NCI-H2227 (cell line): Measurements from ENCODE around the gene GMPPB.
"Not testable (repeated sequence)": the region's sequence is repeated elsewhere in the genome, so short reads cannot be mapped to it uniquely, and the experiment has no call there.

ENCODE experiments used
- DNase-seq: peaks from one replicate; lab custom pipeline; 2025; ENCODE audit not compliant: unreplicated experiment; lab: John Stamatoyannopoulos, UW

GMPPB gene

GRCh38 chr3:49714728-49715550, 8.8 kb downstream of the GMPPB start:
- no peak for DNase-seq

- DNase-seq: no peak
Measured at GRCh38 chr3:49713336-49714105, 10.2 kb downstream of the GMPPB start.

DNA sequence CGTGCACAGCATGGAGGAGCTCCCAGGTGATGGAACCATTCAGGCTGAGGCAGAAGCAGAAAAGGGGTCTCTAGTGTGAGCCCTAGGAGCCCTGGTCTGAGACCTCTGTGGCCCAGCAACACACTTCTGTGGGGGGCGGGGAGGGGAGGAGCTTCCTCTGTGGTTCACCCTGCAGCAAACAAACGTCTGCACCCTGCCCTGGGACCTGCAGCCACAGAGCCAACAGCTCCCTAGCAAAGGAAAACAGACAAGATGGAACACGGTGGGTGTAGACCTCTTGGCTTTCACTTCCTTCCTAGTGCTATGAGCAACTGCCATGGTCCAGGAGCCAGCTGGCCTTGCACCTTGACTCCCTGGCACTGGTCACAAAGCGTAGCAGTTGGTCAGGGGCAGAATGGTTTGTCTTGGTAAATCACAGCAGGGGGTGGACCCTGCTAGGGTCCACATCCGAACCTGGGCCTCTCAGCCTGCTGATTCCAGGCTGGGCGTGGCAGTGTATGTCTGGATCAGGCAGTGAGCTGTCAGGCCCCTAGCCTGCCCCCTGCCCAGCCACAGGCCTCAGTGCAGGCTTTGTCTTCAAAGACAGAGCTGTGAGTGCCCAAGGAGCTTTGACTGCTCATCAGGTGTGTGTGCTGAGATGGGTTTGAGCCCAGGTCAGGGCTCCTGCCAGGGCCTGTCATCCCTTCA, 11.0 kb downstream of the GMPPB start:
- no peak for DNase-seq

GRCh38 chr3:49712166-49712565, 11.6 kb downstream of the GMPPB start:
- DNase-seq: no peak

DNA sequence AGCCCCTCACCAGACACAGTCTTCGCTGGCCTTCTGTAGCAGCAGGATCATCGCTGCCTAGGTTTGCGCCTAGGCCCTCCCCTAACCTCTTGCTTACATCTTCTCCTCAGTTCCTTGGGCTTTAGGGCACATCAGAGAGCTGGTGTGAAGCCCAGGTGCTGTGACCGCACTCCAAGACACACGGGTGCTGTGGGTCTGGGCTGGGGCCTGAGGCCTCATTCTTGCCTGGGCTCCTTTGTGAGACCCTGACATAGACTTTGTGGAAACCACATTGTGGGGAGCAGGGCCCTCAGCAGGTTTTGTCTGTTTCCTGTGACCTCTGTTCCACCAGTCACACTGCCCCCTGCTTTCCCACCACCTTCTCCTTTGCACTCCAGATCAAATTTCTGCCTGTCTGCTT, 12.3 kb downstream of the GMPPB start:
- no peak for DNase-seq

GRCh38 chr3:49709852-49710251, 13.9 kb downstream of the GMPPB start:
- DNase-seq: no peak

GRCh38 chr3:49707113-49707480, 16.7 kb downstream of the GMPPB start:
- DNase-seq: no peak

DNA sequence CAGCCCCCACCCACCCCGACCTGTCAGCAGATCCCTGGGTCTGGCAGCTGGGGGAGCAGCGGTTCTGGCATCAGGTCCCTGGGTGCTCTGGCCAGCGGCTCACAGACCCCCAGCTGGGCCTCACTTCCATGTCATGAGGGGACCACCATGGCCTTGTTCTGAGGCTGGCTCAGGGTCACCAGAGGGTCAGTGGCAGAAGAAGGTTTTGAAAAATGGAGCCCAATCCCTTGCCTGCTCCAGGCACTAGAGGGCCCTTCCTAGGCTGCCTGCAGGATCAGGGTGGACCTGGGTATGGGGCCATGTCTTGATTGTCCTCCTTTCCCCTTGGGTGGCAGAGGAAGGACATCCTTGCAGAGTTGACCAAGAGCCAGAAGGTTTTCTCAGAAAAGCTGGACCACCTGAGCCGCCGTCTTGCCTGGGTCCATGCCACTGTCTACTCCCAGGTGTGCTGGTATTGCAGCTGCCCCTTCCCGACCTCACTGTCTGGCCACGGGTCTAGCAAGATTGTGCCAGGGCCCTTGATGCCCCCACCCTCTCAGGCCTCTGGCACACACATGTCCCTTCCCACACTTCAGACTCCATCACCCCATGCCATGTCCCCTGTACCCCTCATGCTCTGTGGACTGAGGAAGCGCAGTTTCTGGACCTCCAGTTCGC, 17.2 kb downstream of the GMPPB start:
- DNase-seq: no peak

DNA sequence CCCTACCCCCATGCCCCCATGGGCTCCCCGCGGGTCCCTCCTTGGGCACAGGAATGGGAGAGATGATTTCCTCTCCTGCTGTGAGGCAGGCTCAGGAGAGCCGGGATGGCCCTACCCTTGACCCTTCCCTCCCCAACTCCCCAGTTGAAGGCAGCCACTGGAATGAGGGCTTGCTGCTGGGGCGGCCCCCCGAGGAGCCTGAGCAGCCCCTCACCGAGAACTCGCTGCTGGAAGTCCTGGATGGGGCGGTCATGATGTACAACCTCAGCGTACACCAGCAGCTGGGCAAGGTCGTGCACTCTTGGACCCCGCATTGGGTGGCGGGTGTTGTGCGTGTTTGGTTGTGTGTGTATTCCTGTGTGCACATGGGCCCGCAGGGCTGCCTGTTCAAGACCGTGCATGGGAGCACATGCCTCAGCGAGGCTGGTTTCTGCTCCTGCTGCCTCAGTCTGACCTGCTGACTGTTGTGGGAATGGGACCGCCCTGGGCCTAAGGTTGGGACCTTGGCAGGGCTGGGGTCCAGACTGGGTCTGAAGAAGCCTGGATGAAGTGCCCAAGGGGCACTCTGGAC, 18.3 kb downstream of the GMPPB start:
- no peak for DNase-seq

DNA sequence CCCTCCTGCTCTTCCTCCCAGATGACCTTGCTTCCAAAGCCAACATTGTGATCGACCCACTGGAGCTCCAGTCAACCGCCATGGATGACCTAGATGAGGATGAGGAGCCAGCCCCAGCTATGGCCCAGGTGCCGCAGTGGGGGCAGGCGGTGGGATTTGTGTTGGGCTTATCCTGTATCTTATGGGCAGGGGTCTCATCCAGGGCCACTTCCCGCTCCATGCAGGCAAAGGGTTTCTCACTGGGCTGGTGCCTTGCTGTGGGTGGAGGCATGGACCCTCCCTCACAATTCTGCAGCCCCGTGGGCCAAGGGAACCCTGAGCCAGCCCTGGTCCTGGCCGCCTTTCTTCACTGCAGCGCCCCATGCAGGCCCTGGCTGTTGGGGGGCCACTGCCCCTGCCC, 19.1 kb downstream of the GMPPB start:
- no peak for DNase-seq

- no peak for DNase-seq
Measured at GRCh38 chr3:49703956-49704355, 19.8 kb downstream of the GMPPB start.

DNA sequence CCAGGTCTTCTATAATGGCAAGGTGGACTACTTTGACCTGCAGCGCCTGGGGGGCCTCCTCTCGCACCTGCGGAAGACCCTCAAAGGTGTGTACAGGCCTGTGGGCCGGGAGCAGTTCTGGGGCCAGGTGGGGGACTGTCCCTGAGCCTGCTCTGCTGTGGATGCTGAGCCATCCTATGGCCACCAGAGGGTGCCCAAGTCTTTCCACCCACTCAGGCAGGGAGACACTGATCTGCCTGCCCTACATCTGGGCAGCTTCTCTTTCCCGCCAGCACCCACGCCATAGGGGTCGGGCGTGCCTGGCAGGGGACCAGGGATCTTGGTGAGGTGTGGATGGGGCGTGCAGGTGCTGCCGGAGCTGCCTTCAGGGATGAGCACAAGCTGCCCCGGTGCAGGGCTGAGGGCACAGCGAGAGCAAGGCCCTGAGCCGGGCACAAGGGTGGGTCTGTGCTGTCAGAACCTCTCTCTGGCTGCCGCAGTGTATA, 20.3 kb downstream of the GMPPB start:
- DNase-seq: peak; percentile 68

- DNase-seq: no peak
Measured at GRCh38 chr3:49702672-49703071, 21.1 kb downstream of the GMPPB start.

DNA sequence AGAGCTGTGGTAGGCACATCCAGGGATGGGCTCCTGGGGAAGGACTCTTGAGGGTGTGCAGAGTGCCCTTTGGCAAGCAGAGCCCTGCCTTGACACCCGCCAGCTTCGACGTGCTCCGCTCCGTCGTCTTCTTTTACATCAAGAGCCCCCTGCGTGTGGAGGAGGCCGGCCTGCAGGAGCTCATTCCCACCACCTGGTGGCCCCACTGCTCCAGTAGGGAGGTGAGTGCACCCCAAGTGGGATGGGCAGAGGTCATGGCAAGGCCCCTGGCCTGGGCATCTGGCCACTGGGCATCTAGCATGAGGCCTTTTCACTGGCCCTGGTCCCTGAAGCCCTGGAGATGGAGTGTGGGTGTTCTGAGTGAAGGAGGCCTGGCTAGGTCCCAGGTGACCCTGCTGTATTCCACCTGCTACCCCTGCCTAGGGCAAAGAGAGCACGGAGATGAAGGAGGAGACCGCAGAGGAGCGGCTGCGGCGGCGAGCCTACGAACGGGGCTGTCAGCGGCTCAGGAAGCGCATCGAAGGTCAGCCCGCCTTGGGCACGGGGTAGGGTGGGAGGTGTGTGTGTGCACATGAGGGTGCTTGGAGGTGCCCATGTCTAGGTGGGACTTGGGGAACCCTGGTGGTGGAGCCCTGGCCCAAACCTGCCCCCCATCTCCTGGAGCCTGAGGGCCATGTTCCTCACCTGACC, 22.2 kb downstream of the GMPPB start:
- no peak for DNase-seq

- no peak for DNase-seq
Measured at GRCh38 chr3:49700453-49701128, 23.2 kb downstream of the GMPPB start.

- no peak for DNase-seq
Measured at GRCh38 chr3:49700014-49700413, 23.7 kb downstream of the GMPPB start.

DNA sequence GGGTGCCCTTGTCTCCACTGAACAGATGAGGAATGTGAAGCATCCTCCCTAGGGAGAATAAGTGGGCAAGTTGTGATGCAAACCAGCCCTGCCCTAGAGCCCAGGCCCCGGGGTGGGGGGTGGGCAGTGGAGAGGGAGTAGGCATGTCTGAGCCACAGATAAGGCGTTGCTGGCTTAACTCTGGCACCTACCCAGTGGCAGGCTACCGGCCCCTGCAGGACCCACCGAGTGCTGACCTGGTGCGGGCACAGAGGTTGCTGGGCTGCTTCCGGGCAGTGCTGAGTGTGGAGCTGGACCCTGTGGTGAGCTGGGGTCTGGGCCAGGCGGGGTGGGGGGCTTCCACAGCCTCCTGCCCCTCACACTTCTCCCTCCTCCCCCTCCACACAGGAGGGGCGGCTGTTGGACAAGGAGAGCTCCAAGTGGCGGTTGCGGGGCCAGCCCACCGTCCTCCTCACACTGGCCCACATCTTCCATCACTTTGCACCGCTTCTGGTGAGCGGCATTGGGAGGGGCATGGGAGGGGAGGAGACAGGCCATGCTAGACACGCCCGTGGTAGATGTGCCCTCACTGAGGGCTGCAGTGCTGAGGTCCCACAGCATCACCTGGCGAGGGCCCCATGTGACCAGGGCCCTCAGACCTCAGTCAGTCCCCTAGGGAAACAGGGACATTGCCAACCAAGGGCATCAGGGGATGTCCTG, 24.3 kb downstream of the GMPPB start:
- no peak for DNase-seq

DNA sequence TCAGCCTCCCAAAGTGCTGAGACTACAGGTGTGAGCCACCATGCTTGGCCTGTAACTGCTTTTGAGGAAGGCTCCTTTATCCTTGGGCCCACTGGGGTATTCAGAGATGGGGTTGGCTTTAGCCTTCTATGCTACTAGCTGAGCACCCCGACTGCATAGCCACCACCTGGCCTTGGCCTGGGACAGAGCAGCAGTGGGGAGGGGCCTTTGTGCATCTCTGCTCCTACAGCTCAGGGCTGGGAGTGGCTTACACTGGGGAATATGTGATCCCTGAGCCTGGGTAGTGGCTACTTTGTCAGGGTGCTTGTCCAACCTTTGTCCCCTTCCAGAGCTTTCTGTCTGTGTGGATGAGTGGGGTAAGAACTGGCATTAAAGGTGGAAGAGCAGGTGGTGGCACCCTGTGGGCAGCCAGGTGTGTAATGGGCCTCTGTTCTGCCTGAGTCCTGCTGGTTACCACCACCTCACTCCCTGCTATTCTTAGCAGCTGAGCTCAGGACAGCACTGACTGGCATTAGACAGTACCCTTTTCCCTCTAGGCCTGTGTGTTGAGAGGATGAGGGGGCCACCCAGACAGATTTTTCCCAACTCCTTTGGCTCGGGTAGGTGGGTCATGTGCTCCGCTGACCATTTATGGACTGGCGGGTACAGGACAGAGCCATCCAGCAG, 28.3 kb downstream of the GMPPB start:
- not testable (repeated sequence) for DNase-seq
